ENCODE measurements around the gene LMCD1.

Gene LMCD1

DNA sequence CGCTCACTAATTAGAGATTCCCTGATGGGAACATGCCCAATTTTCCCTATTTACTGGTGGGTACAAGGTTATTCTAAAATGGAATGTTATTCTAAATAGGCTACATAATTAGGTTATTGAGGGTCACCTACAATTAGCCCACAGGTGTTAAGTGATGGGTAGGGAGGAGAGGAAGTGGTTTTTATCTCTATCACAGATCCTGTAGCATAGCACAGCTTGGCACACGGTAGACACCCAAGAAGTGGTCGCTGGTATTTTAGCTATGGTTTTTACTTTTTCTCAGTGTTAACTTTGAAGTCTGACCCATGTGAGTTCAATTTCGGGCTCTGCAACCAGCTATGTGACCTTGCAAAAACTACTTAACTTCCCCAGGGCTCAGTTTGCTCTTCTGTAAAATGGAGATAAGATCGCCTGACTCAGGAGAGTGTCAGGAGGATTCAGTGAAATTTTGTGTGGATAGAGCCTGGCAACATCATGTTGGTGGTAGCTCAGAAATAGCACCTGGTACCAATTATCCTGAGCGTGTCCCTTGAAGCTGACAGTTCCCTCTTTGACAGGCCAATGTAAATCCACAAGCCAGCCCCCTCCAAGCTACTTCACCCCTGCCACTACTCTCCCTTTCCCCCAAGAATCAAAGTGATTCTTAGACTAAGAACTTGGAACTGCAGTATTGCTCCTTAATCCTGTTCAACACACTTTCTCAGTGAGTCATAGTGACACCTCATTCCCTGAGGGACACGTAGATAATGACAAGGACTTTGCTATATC lies 8.7 kb upstream of the LMCD1 start:
- H3K27me3 ChIP-seq (ENCODE audit: control insufficient read depth in 3 of 3, insufficient read depth in 3 of 3, low read depth in 1 of 3, low read length in 3 of 3): peaks cover 0 to 4% (median 0%) of the 10 kb centered on the region in 3 experiments
- H3K27ac ChIP-seq (replicated peaks; ENCODE audit: low read length): no peak overlapping the region
- WGBS, 2 donors (ENCODE audit: extremely low coverage in 2 of 2, insufficient read length in 2 of 2, insufficient replicate concordance in 1 of 2): no CpG with 5 or more reads among the region's 7 CpGs
- H2BK5ac ChIP-seq (ENCODE audit: low read length): no peak overlapping the region
- H3K23ac ChIP-seq (ENCODE audit: low read depth, low read length, poor library complexity): no peak overlapping the region
- no peak overlapping the region for H4K8ac ChIP-seq (ENCODE audit: low read depth, low read length)
- H3K79me1 ChIP-seq (ENCODE audit: low read depth, low read length): no peaks in the 10 kb centered on the region
- H3K9me3 ChIP-seq (replicated peaks in 1 of 2; ENCODE audit: control insufficient read depth in 2 of 2, insufficient read depth in 1 of 2, low read depth in 1 of 2, low read length in 2 of 2): peaks cover 0 to 8% of the 10 kb centered on the region in 2 donors
- H3K4me1 ChIP-seq (ENCODE audit: control insufficient read depth in 2 of 2, insufficient read depth in 1 of 2, low read depth in 1 of 2, low read length in 2 of 2): peaks cover 19 to 23% of the 10 kb centered on the region in 2 donors
- no peak overlapping the region for H3K4me3 ChIP-seq (ENCODE audit: low read length in 2 of 2)
- no peak overlapping the region for H2BK15ac ChIP-seq (ENCODE audit: low read length)
- H2AK5ac ChIP-seq (ENCODE audit: low read depth, low read length): no peak overlapping the region
- no peak overlapping the region for H2BK120ac ChIP-seq (ENCODE audit: low read depth, low read length)
- no peak overlapping the region for H3K14ac ChIP-seq (ENCODE audit: low read length)
- H2BK12ac ChIP-seq (ENCODE audit: low read length): no peak overlapping the region
- no peak overlapping the region for H3K18ac ChIP-seq (ENCODE audit: low read length)
- H3K4ac ChIP-seq (ENCODE audit: low read length): no peak overlapping the region
- no peak overlapping the region for H4K91ac ChIP-seq (ENCODE audit: low read depth, low read length, poor library complexity)
- H2AFZ ChIP-seq (ENCODE audit: low read length): no peak overlapping the region
- H3K4me2 ChIP-seq (ENCODE audit: insufficient read depth, low read length, poor library complexity, severe bottlenecking): no peak overlapping the region
- H3K36me3 ChIP-seq (replicated peaks in 1 of 2; ENCODE audit: control insufficient read depth in 2 of 2, insufficient read depth in 2 of 2, low read length in 2 of 2): no peaks in the 10 kb centered on the region
- H3K9ac ChIP-seq (ENCODE audit: low read depth, low read length, poor library complexity): no peak overlapping the region
- no peak for DNase-seq (ENCODE audit: low spot score)

DNA sequence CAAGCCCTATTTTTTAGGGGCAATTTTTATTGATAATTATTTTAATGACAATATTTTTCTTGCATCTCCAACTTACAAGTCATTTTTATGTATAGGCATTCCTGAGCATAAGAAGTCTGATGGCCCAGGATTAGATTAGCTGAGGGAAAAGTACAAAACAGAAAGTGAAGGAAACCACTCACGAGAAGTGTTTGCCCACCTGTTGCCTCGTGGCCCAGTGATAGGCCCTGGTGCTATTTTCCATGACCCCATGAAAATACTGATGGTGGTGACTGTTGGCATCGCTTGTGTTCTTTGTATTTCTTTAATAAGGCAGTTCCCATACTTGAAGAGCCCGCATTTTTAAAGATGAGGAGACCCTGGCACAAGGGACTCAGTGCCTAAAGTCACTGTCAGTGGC lies 7.9 kb upstream of the LMCD1 start:
- no peak overlapping the region for H3K4me3 ChIP-seq (ENCODE audit: low read length in 2 of 2)
- H3K9ac ChIP-seq (ENCODE audit: low read depth, low read length, poor library complexity): no peak overlapping the region
- no CpG with 5 or more reads among the region's 4 CpGs for WGBS, 2 donors (ENCODE audit: extremely low coverage in 2 of 2, insufficient read length in 2 of 2, insufficient replicate concordance in 1 of 2)
- no peak overlapping the region for H3K23ac ChIP-seq (ENCODE audit: low read depth, low read length, poor library complexity)
- peaks cover 22 to 25% of the 10 kb centered on the region in 2 donors for H3K4me1 ChIP-seq (ENCODE audit: control insufficient read depth in 2 of 2, insufficient read depth in 1 of 2, low read depth in 1 of 2, low read length in 2 of 2)
- no peak for DNase-seq (ENCODE audit: low spot score)
- H3K27me3 ChIP-seq (ENCODE audit: control insufficient read depth in 3 of 3, insufficient read depth in 3 of 3, low read depth in 1 of 3, low read length in 3 of 3): peaks cover 0 to 4% (median 0%) of the 10 kb centered on the region in 3 experiments
- peaks cover 0 to 11% of the 10 kb centered on the region in 2 donors for H3K9me3 ChIP-seq (replicated peaks in 1 of 2; ENCODE audit: control insufficient read depth in 2 of 2, insufficient read depth in 1 of 2, low read depth in 1 of 2, low read length in 2 of 2)
- H4K91ac ChIP-seq (ENCODE audit: low read depth, low read length, poor library complexity): no peak overlapping the region
- no peak overlapping the region for H3K18ac ChIP-seq (ENCODE audit: low read length)
- H2BK15ac ChIP-seq (ENCODE audit: low read length): no peak overlapping the region
- no peaks in the 10 kb centered on the region for H3K79me1 ChIP-seq (ENCODE audit: low read depth, low read length)
- no peak overlapping the region for H3K4me2 ChIP-seq (ENCODE audit: insufficient read depth, low read length, poor library complexity, severe bottlenecking)
- no peaks in the 10 kb centered on the region for H3K36me3 ChIP-seq (replicated peaks in 1 of 2; ENCODE audit: control insufficient read depth in 2 of 2, insufficient read depth in 2 of 2, low read length in 2 of 2)
- H2AFZ ChIP-seq (ENCODE audit: low read length): no peak overlapping the region
- no peak overlapping the region for H2BK12ac ChIP-seq (ENCODE audit: low read length)
- H2AK5ac ChIP-seq (ENCODE audit: low read depth, low read length): no peak overlapping the region
- H2BK5ac ChIP-seq (ENCODE audit: low read length): no peak overlapping the region
- no peak overlapping the region for H3K4ac ChIP-seq (ENCODE audit: low read length)
- H3K27ac ChIP-seq (replicated peaks; ENCODE audit: low read length): no peak overlapping the region
- H2BK120ac ChIP-seq (ENCODE audit: low read depth, low read length): no peak overlapping the region
- H3K14ac ChIP-seq (ENCODE audit: low read length): no peak overlapping the region
- H4K8ac ChIP-seq (ENCODE audit: low read depth, low read length): no peak overlapping the region

DNA sequence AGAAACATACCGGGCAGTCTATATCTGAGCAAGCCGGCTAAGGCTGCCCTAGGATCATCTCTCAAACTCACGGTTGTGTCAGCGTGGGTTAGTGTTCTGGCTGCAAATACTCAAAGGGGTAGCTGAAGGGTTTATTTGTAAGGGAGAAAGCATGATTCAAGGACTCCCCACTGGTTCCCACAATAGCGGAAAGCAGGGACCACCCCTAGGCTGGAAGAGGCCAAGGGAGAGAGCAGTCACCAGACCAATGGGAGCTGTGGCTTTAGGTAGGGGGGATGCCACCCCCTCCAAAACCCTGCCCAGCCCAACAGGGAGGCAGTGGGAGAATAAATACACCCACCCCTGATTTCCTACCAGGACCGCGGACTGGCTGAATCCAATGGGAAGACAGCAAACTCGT lies 7.3 kb upstream of the LMCD1 start:
- Histone ChIP-seq H2AFZ (ENCODE audit: low read length) (peak overlapping the region; percentile 57), H3K4me1 (ENCODE audit: control insufficient read depth in 2 of 2, insufficient read depth in 1 of 2, low read depth in 1 of 2, low read length in 2 of 2) (peaks cover 23 to 28% of the 10 kb centered on the region in 2 donors), H3K23ac (ENCODE audit: low read depth, low read length, poor library complexity) (no peak overlapping the region), H3K4me3 (ENCODE audit: low read length in 2 of 2) (no peak overlapping the region), H4K91ac (ENCODE audit: low read depth, low read length, poor library complexity) (no peak overlapping the region), H2BK15ac (ENCODE audit: low read length) (no peak overlapping the region), H3K27me3 (ENCODE audit: control insufficient read depth in 3 of 3, insufficient read depth in 3 of 3, low read depth in 1 of 3, low read length in 3 of 3) (peaks cover 0 to 4% (median 0%) of the 10 kb centered on the region in 3 experiments), H4K8ac (ENCODE audit: low read depth, low read length) (no peak overlapping the region), H2AK5ac (ENCODE audit: low read depth, low read length) (no peak overlapping the region), H3K36me3 (replicated peaks in 1 of 2; ENCODE audit: control insufficient read depth in 2 of 2, insufficient read depth in 2 of 2, low read length in 2 of 2) (no peaks in the 10 kb centered on the region), H2BK12ac (ENCODE audit: low read length) (no peak overlapping the region), H3K27ac (replicated peaks; ENCODE audit: low read length) (no peak overlapping the region), H2BK120ac (ENCODE audit: low read depth, low read length) (no peak overlapping the region), H2BK5ac (ENCODE audit: low read length) (no peak overlapping the region), H3K14ac (ENCODE audit: low read length) (no peak overlapping the region), H3K9me3 (replicated peaks in 1 of 2; ENCODE audit: control insufficient read depth in 2 of 2, insufficient read depth in 1 of 2, low read depth in 1 of 2, low read length in 2 of 2) (peaks cover 0 to 11% of the 10 kb centered on the region in 2 donors), H3K9ac (ENCODE audit: low read depth, low read length, poor library complexity) (no peak overlapping the region), H3K18ac (ENCODE audit: low read length) (peak overlapping the region; percentile 22), H3K79me1 (ENCODE audit: low read depth, low read length) (no peaks in the 10 kb centered on the region), H3K4ac (ENCODE audit: low read length) (no peak overlapping the region), H3K4me2 (ENCODE audit: insufficient read depth, low read length, poor library complexity, severe bottlenecking) (no peak overlapping the region)
- no peak for DNase-seq (ENCODE audit: low spot score)
- no CpG with 5 or more reads among the region's 8 CpGs for WGBS, 2 donors (ENCODE audit: extremely low coverage in 2 of 2, insufficient read length in 2 of 2, insufficient replicate concordance in 1 of 2)

DNA sequence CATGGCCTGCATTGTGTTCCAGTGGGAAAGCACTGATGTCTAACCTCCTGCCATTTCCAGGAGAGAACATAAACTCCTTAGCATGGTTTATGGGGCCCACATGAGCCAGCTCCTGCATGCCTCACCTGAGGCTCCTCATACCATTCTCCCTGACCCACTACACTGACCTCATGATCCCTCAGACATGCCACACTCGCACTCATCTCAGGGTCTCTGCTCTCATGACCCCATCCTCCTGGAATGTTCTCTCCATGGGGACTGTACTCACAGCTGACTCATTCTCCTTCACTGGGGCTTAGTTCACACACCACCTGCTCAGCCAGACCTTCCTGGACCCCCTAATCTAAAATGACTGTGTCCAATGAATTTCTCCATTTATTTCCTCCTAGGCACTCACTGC lies 4.0 kb upstream of the LMCD1 start:
- no peak overlapping the region for H3K4me3 ChIP-seq (ENCODE audit: low read length in 2 of 2)
- WGBS, 2 donors (ENCODE audit: extremely low coverage in 2 of 2, insufficient read length in 2 of 2, insufficient replicate concordance in 1 of 2): no CpG with 5 or more reads among the region's 1 CpG
- no peaks in the 10 kb centered on the region for H3K79me1 ChIP-seq (ENCODE audit: low read depth, low read length)
- H2BK12ac ChIP-seq (ENCODE audit: low read length): no peak overlapping the region
- H3K9ac ChIP-seq (ENCODE audit: low read depth, low read length, poor library complexity): no peak overlapping the region
- H2BK15ac ChIP-seq (ENCODE audit: low read length): no peak overlapping the region
- H2BK5ac ChIP-seq (ENCODE audit: low read length): no peak overlapping the region
- H3K4me2 ChIP-seq (ENCODE audit: insufficient read depth, low read length, poor library complexity, severe bottlenecking): no peak overlapping the region
- no peaks in the 10 kb centered on the region for H3K36me3 ChIP-seq (replicated peaks in 1 of 2; ENCODE audit: control insufficient read depth in 2 of 2, insufficient read depth in 2 of 2, low read length in 2 of 2)
- H3K9me3 ChIP-seq (replicated peaks in 1 of 2; ENCODE audit: control insufficient read depth in 2 of 2, insufficient read depth in 1 of 2, low read depth in 1 of 2, low read length in 2 of 2): peaks cover 0 to 5% of the 10 kb centered on the region in 2 donors
- no peak overlapping the region for H3K23ac ChIP-seq (ENCODE audit: low read depth, low read length, poor library complexity)
- H3K4ac ChIP-seq (ENCODE audit: low read length): no peak overlapping the region
- H3K14ac ChIP-seq (ENCODE audit: low read length): no peak overlapping the region
- H3K4me1 ChIP-seq (ENCODE audit: control insufficient read depth in 2 of 2, insufficient read depth in 1 of 2, low read depth in 1 of 2, low read length in 2 of 2): peaks cover 20 to 29% of the 10 kb centered on the region in 2 donors
- no peak for DNase-seq (ENCODE audit: low spot score)
- H2AFZ ChIP-seq (ENCODE audit: low read length): no peak overlapping the region
- H3K27me3 ChIP-seq (ENCODE audit: control insufficient read depth in 3 of 3, insufficient read depth in 3 of 3, low read depth in 1 of 3, low read length in 3 of 3): peaks cover 0 to 2% (median 0%) of the 10 kb centered on the region in 3 experiments
- H2BK120ac ChIP-seq (ENCODE audit: low read depth, low read length): no peak overlapping the region
- H4K91ac ChIP-seq (ENCODE audit: low read depth, low read length, poor library complexity): no peak overlapping the region
- H2AK5ac ChIP-seq (ENCODE audit: low read depth, low read length): no peak overlapping the region
- H3K18ac ChIP-seq (ENCODE audit: low read length): no peak overlapping the region
- H4K8ac ChIP-seq (ENCODE audit: low read depth, low read length): no peak overlapping the region
- no peak overlapping the region for H3K27ac ChIP-seq (replicated peaks; ENCODE audit: low read length)

All from neuronal stem cell (in vitro differentiated cells).